Right lobe of liver (tissue), 4 donors: ENCODE data around the gene ESPL1.

Experiments used
- POLR2A ChIP-seq: fragments of 450-650 bp; IDR thresholded peaks from one replicate; pipeline ENCODE4 v1.6.1; 2017; ENCODE audit warnings: antibody characterized with exemption, mild to moderate bottlenecking
- TF ChIP-seq, protein P1 (sequence below), 4 donors: fragments of 200-600 bp in 3 of 4; fragments of 450-650 bp in 1 of 4; IDR thresholded peaks; one replicate each; pipeline versions ENCODE4 v1.5.1 to v1.8.0; 2016 to 2022; ENCODE audit warnings: antibody characterized with exemption in 4 of 4, mild to moderate bottlenecking in 2 of 4
- donor health status: DM: no; HTN: no; CAD: no.
- donor health status: DM: no; HTN: no; CAD: no.
- donor health status: DM: no; HTN: yes; CAD: no.

DNA sequence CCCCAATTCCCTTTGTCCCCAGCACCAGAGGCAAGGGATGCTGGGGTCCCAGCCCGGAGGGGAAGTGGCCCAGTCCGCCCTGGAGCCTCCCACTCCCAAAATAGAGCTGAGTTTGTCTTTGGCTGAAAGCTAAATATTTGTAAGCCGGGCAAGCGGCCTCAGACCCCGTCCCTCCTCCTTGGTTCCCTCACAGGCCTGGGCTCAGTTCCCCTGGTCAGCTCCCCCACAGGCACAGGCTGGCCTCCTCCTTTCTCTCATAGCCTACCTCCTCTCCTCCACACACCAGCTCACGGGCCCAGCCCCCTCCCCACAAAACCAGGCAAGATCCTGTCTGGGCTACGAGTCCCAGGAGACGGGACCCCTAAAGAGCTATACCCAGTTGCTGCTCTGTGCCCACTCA is 66.7 kb downstream of the ESPL1 start:
- TF ChIP-seq, protein P1, sequence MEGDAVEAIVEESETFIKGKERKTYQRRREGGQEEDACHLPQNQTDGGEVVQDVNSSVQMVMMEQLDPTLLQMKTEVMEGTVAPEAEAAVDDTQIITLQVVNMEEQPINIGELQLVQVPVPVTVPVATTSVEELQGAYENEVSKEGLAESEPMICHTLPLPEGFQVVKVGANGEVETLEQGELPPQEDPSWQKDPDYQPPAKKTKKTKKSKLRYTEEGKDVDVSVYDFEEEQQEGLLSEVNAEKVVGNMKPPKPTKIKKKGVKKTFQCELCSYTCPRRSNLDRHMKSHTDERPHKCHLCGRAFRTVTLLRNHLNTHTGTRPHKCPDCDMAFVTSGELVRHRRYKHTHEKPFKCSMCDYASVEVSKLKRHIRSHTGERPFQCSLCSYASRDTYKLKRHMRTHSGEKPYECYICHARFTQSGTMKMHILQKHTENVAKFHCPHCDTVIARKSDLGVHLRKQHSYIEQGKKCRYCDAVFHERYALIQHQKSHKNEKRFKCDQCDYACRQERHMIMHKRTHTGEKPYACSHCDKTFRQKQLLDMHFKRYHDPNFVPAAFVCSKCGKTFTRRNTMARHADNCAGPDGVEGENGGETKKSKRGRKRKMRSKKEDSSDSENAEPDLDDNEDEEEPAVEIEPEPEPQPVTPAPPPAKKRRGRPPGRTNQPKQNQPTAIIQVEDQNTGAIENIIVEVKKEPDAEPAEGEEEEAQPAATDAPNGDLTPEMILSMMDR (IDR thresholded peaks at IDR 0.05): no peak
- TF ChIP-seq POLR2A: no peak
